GM18519 (cell line): ENCODE data around the gene OR8U1.
"Not testable (repeated sequence)": the region's sequence is repeated elsewhere in the genome, so short reads cannot be mapped to it uniquely, and the experiment has no call there.

Experiments used
- ATAC-seq: cut with Tn5 transposase; IDR thresholded peaks from one replicate; pipeline ENCODE4 v1.9.1; 2021; ENCODE audit warnings: mild to moderate bottlenecking, moderate library complexity; ENCODE audit not compliant: unreplicated experiment, low FRiP score

OR8U1 gene

DNA sequence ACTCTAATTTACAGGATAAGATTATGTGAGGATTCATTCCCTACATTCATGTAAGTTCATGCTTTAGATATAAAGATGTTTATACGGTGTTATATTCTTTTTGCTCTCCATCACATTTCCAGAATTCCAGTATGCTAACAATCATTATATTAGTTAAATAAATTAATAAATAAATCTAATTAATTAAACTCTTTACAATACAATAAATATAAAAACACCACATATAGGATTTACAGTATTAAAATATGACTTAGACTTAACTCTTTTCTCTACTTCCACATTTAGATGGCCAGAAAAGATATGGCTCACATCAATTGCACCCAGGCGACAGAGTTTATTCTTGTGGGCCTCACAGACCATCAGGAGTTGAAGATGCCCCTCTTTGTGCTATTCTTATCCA lies at the start of gene OR8U1:
OR8U1 (plus strand) TSS at position 301 of the 400 bp plus-strand sequence; CDS start at position 301, 0 bp downstream.
- no peak for ATAC-seq

DNA sequence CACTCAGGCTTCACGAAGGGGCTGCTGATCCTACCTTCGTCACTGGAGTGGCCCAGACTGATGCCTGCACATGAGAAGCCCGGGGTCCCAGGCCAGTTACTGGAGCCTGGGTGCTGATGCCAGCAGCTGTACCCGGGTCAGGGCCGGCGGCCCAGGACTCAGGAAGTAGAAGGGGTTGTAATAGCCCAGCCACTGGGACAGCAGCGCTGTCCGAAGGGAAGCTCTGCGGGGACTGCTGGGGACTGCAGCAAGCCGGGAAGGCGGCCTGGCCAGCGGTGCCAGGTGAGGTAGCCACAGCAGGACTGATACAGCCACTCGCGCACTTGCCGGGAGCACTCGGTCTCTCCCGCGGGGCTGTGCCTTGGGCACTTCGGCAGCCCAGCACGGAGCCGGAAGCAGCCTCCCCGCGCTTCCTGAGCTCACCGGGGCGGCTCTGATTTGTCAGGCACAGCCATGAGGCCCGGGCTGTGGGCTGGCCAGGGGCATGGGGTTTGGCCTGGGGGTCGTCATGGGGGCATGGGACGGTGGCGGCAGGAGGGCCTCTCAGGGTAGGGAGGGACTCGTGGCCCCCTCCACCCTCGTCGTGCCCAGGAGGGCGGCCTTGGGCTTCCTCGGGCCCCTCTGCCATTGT lies 43.4 kb upstream of the OR8U1 start:
- no peak for ATAC-seq

DNA sequence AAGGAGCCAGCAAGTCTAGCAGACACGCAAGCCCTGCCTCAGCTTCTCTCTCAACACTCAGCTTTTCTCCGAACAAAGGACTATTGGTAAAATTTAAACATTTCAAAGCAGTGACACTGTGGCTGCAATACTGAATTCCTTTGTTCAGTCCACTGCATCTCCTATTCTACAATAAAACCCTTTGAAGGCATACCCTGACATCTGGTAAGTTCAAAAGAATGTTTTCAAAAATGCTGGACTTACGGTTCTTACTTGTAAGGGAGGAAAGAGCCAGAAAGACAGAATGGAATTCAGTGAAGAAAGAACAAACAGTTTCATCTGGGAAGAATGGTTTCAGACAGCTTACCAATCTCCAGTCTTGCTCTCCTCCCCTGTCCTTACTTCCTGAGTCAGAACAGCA lies 42.3 kb upstream of the OR8U1 start:
- no peak for ATAC-seq

DNA sequence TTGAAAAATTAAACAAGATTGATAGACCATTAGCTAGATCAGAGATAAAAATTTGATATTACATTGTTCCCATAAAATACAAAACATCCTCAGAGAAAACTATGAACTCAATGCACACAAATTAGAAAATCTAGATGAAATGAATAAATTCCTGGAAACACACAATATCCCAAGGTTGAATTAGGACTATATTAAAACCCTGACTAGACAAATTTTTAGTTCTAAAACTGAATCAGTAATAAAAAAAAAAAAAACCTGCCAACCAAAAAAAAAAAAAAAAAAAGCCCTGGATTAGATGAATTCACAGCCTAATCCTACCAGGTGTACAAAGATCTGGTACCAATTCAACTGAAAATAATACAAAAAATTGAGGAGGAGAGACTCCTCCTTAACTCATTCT lies 35.1 kb upstream of the OR8U1 start:
- no peak for ATAC-seq

DNA sequence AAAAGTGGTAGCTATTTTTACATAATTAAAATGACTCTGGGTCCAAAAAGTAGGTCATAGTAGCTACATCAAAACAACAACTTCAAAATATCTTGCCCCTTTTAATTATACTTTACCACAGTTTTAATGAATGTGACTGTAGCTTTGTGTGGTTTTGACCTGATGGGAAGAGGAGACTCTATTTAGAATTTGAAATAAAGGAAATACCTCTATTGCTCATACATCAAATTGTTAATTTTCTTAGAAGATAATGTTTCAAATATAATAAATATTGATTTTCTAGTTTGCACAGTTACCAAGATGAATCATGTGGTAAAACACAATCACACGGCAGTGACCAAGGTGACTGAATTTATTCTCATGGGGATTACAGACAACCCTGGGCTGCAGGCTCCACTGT lies 29.7 kb upstream of the OR8U1 start, which contains the start of gene OR8K1:
OR8K1 (plus strand) TSS at position 301 of the 400 bp plus-strand sequence; CDS start at position 301, 0 bp downstream.
- no peak for ATAC-seq

DNA sequence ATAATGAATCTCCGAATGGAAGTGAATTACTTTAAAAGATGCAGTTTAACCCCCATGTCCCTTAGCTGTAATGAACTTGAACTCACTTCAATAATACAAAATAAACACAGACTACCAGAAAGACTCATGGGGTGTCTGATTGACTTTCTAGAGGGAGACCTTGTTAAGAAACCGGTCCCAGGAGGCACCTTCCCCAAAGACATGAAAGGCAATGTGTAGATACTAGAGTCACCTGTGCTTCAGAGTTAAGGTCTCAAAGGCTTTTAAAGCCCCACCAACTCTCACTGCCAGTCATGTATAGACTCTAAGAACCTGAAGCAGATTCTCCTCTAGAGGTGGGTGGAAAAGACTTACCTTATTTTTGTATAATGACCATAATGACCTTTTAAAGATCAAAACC lies 21.4 kb upstream of the OR8U1 start, which contains the start of gene OR8J1:
OR8J1 (plus strand) TSS at position 301 of the 400 bp plus-strand sequence. CDS start 5,956 bp downstream, outside the sequence.
- no peak for ATAC-seq

DNA sequence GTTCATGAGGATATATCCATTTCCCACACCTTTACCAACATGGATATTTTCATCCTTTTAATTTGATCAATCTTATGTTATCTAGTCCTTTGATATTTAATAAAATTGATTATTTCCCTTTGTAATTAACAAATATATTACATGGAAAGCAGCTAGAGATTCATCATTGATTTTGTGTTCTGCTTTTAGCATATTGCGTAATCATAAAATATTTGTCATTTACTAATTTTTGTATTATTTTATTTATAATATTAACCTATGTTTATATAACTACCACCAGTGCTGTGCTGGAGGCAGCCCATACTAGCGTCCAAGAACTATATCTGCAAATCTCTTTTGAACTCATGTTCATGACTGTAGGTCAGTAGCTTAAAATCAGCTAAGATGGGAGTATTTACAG lies 4.7 kb downstream of the OR8U1 start:
- ATAC-seq, result no peak

DNA sequence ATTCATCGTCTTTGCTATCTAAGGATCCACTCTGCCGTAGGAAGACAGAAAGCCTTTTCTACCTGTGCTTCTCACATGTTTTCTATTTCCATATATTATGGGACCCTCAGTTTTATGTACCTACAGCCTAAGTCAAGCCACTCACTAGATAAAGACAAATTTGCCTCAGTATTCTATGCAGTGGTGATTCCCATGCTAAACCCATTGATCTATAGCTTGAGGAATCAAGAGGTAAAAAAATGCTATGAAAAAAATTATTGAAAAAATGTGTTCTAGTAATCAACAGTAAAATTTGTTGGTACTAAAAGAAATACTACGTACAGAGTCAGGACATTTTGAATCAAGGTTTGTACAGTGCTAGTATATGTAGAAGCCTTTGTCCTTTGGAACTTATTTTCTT lies 19.0 kb downstream of the OR8U1 start:
- no peak for ATAC-seq

DNA sequence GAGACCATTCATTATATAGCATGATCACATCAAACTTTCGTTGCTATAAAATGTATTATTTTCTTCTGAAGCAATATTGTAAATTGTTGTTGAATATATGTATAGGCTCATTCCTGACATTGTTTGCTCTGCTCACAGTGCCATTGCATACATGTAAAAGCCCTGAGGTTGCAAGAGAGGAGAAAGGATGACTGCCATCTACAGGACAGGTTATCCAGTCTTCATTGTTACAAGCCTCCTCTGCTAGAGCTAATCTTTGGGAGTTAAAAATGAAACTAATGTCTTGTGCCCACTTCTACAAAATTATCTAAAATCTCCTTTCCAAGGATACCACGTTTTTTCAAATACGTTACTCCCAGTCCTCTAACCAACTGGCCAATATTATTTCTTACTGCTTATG lies 20.6 kb downstream of the OR8U1 start:
- ATAC-seq, result no peak

DNA sequence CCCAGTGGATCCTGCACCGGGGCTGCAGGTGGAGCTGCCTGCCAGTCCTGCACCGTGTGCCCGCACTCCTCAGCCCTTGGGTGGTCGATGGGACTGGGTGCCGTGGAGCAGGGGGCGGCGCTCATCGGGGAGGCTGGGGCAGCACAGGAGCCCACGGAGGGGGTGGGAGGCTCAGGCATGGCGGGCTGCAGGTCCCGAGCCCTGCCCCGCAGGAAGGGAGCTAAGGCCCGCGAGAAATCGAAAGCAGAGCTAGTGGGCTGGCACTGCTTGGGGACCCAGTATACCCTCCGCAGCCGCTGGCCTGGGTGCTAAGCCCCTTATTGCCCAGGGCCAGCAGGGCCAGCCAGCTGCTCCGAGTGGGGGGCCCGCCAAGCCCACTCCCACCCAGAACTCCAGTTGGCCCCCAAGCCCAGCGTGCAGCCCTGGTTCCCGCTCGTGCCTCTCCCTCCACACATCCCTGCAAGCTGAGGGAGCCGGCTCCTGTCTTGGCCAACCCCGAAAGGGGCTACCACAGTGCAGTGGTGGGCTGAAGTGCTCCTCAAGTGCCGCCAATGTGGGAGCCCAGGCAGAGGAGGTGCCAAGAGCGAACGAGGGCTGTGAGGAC lies 26.5 kb downstream of the OR8U1 start:
- not testable (repeated sequence) for ATAC-seq

DNA sequence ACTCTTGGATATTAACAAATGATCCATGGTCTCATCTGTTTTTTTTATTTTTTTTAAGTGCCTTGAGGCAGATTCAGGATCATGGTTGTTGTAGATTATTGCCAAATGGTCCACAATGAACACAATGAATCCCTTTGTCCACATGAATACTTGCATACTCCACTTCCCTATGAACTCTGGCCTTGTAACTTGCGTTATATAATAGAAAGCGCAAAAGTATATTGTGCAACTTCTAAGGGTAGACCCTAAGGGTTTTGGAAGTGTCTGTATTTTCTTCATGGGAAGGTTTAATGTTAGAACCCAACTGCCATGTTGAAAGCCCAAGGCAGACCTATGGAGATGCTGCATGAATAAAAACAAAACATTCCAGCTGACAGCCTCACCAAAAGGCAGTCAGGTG lies 29.0 kb downstream of the OR8U1 start:
- no peak for ATAC-seq

DNA sequence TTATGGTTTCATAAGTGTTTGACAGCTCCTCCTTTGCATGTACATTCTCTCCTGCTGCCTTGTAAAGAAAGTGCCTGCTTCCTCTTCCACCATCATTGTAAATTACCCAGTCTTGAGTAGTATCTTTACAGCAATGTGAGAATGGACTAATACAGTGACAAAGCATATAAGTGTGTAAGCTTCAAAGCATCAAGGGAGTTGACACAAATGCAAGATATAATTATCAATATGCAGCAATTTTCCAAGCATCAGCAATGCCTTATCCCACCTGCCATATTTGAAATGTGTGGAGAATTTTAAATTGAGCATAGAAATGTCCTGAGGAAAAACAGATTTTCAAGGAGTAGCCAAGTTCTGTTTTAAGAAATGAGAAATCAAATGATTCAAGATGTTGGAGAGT lies 35.4 kb downstream of the OR8U1 start:
- ATAC-seq, result no peak

DNA sequence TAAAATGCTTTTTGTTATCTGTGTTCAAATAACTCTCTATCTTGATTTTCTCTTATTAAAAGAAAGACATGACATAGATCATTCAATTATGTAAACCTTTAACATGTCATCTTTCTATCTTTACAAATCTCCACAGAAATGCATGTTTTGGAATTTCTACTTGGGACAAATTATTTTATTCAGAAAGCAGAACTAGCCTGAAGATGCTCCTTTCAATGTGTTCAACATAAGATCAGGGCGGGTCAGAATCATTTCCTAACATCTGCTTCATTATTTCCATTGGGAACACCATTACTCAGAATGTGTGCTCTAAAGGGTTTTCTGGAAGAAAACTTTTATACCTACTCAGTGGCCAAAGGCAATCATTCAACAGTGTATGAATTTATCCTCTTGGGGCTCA lies 37.0 kb downstream of the OR8U1 start, which contains the start of gene OR5AL1:
OR5AL1 (plus strand) TSS at position 301 of the 400 bp plus-strand sequence.
- no peak for ATAC-seq
